ENCODE results near the gene KCNK18. TPM values are rescaled to one million over a fixed set of nuclear protein-coding genes. Genes with fewer than 3 reads are reported as not detected.

The KCNK18 gene
- total and polyA plus RNA-seq, 2 donors (not counting 3 experiments of a cell fraction or from before 2014, with no cell fraction given) = not detected

DNA sequence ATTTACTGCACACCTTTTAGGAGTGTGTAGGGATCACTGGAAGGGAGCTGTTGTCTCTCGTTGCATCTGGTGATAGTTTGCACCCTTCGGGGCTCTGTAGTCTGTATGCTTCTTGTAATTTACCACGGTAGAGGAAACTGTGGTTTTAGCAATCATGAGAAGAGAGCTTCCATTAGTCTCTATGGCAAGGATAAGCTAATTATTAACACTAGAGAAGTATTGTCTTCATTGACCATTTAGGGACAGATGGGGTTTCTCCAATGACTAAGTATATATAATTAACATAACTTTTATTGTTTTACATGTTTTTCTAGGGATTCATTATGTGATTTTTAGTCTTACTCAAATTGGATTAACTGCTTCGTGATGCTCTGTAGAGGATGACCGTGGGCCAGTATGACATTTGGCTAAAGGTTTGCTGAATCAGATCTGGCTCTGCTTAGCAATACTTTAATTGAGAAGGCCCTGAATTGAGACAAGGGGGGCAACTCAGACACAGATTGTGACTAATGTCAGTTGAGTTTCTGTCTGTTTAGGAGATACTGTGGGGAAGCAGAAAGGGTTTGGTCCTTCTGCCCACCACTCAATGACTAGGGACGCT is 52.3 kb downstream of the KCNK18 start:
- H3K4me2 ChIP-seq (ENCODE audit: insufficient read depth, low read length) = no peak overlapping the region
- H3K9me1 ChIP-seq (replicated peaks; ENCODE audit: control insufficient read depth, extremely low read depth, insufficient read depth, low read length) = no peaks in the 10 kb centered on the region
- H3K9ac ChIP-seq (replicated peaks; ENCODE audit: extremely low read depth, insufficient read depth, low read length) = no peak overlapping the region
- no peak for DNase-seq (ENCODE audit: low read depth, low spot score)
- H3K27ac ChIP-seq (ENCODE audit: insufficient read depth, low read depth, low read length) = no peak overlapping the region
- peaks cover 0 to 4% of the 10 kb centered on the region in 2 experiments for H3K27me3 ChIP-seq (ENCODE audit: control insufficient read depth in 2 of 2, insufficient read depth in 2 of 2, low read length in 2 of 2)
- TF ChIP-seq, protein P1, sequence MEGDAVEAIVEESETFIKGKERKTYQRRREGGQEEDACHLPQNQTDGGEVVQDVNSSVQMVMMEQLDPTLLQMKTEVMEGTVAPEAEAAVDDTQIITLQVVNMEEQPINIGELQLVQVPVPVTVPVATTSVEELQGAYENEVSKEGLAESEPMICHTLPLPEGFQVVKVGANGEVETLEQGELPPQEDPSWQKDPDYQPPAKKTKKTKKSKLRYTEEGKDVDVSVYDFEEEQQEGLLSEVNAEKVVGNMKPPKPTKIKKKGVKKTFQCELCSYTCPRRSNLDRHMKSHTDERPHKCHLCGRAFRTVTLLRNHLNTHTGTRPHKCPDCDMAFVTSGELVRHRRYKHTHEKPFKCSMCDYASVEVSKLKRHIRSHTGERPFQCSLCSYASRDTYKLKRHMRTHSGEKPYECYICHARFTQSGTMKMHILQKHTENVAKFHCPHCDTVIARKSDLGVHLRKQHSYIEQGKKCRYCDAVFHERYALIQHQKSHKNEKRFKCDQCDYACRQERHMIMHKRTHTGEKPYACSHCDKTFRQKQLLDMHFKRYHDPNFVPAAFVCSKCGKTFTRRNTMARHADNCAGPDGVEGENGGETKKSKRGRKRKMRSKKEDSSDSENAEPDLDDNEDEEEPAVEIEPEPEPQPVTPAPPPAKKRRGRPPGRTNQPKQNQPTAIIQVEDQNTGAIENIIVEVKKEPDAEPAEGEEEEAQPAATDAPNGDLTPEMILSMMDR (IDR thresholded peaks at IDR 0.05; ENCODE audit: extremely low read depth in 1 of 2, insufficient read depth in 1 of 2, low read depth in 1 of 2, low read length in 2 of 2) = no peak
- TF ChIP-seq GATA2 (IDR thresholded peaks at IDR 0.05; ENCODE audit: insufficient read depth, insufficient read length, low read depth, low read length) (no peak), JUN (IDR thresholded peaks at IDR 0.05; ENCODE audit: borderline replicate concordance, insufficient read depth, insufficient read length, low read depth) (no peak), EZH2 (IDR thresholded peaks at IDR 0.05; ENCODE audit: borderline replicate concordance, low read depth, low read length, severe bottlenecking) (no peak), FOS (IDR thresholded peaks at IDR 0.05; ENCODE audit: borderline replicate concordance, insufficient read depth, low read length) (no peak), POLR2AphosphoS5 (IDR thresholded peaks at IDR 0.05; ENCODE audit: insufficient read depth, low read depth, low read length) (no peak), POLR2A (IDR thresholded peaks at IDR 0.05; ENCODE audit: low read depth, low read length) (no peak), MYC (IDR thresholded peaks at IDR 0.05; ENCODE audit: low read depth, low read length) (no peak)
- TF ChIP-seq, protein P2, sequence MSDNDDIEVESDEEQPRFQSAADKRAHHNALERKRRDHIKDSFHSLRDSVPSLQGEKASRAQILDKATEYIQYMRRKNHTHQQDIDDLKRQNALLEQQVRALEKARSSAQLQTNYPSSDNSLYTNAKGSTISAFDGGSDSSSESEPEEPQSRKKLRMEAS (IDR thresholded peaks at IDR 0.05; ENCODE audit: insufficient read depth, insufficient read length) = no peak
- ChIA-PET POLR2A (no interaction called here), CTCF (interaction anchor here (1.7 to 2.0 kb wide), 3 partner anchors 13 to 69 kb away, joined by 4 to 10 read pairs (median 5); no protein-coding TSS in a partner anchor)
- H3K9me3 ChIP-seq (replicated peaks; ENCODE audit: control insufficient read depth, insufficient read depth, low read length) = no peaks in the 10 kb centered on the region
- intact Hi-C loops (cut with micrococcal nuclease) = no loop called here
- no peaks in the 10 kb centered on the region for H3K36me3 ChIP-seq (ENCODE audit: control insufficient read depth in 2 of 2, extremely low read depth in 1 of 2, insufficient read depth in 2 of 2, low read length in 2 of 2)
- H3K79me2 ChIP-seq (ENCODE audit: control insufficient read depth, insufficient read depth, low read length) = no peaks in the 10 kb centered on the region
- dilution Hi-C loops (cut with MboI; ENCODE audit: extremely low pct_ligation_motif_present, low sequenced_read_pairs) = no loop called here
- no peaks in the 10 kb centered on the region for H4K20me1 ChIP-seq (replicated peaks; ENCODE audit: control insufficient read depth, extremely low read depth, insufficient read depth, low read length)
- H2AFZ ChIP-seq (ENCODE audit: low read depth, low read length) = no peak overlapping the region
- BruUV-seq (replicated peaks) = no TSS peak
- H3K4me3 ChIP-seq (replicated peaks in 1 of 3; ENCODE audit: insufficient read depth in 1 of 3, low read depth in 1 of 3, low read length in 3 of 3) = no peak overlapping the region
- no peak for FAIRE-seq
- H3K4me1 ChIP-seq (ENCODE audit: control insufficient read depth, extremely low read depth, insufficient read depth, low read length) = no peaks in the 10 kb centered on the region
